IMR-90 (cell line): Measurements from ENCODE around the gene RASD2. TPM values are rescaled to one million over a fixed set of nuclear protein-coding genes. Genes with fewer than 3 reads are reported as not detected.

ENCODE experiments used
- ATAC-seq: fragments of 200-7000 bp; cut with Tn5 transposase; 2 replicates; pipeline ENCODE4 v1.9.1; 2020; ENCODE audit warnings: low read depth, mild to moderate bottlenecking, moderate library complexity
- BruUV-seq: library from RNA; stranded (reverse); fragments of 400-500 nt; replicated peaks from 2 replicates; lab custom pipeline; 2021; lab: Mats Ljungman, UMichigan
- CTCF ChIA-PET: fragments of 300-600 bp; formaldehyde crosslinking; extraction: SDS; loops from one replicate; lab custom pipeline; 2021; ENCODE audit warnings: antibody characterized with exemption; lab: Yijun Ruan, JAX
- POLR2A ChIA-PET: fragments of 300-600 bp; sonication (Branson Sonifier 250); formaldehyde crosslinking; loops from one replicate; lab custom pipeline; 2022; ENCODE audit warnings: antibody characterized with exemption; ENCODE audit not compliant: unreplicated experiment; lab: Charles Lee
- DNase-seq: peaks from one replicate; pipeline ENCODE4 v3.0.0; 2013
- H2AFZ ChIP-seq: replicated peaks from 2 replicates; pipeline ENCODE3; 2013; ENCODE audit warnings: low read length, mild to moderate bottlenecking; ENCODE audit not compliant: poor library complexity
- H2AK5ac ChIP-seq: 2 replicates; pipeline ENCODE4 v1.6.1; 2013; ENCODE audit warnings: low read depth, low read length, inconsistent platforms
- H2AK9ac ChIP-seq: replicated peaks from 2 replicates; pipeline ENCODE3; 2013; ENCODE audit warnings: mild to moderate bottlenecking, low read depth, low read length, moderate library complexity; ENCODE audit not compliant: poor library complexity
- H2BK120ac ChIP-seq: 2 replicates; pipeline ENCODE4 v1.6.1; 2013; ENCODE audit warnings: low read depth, low read length, inconsistent platforms
- H2BK15ac ChIP-seq: 3 replicates; pipeline ENCODE4 v1.6.1; 2013; ENCODE audit warnings: low read depth, low read length, inconsistent platforms
- H2BK20ac ChIP-seq: 2 replicates; pipeline ENCODE4 v1.6.1; 2013; ENCODE audit warnings: low read depth, mild to moderate bottlenecking, inconsistent platforms, low read length, moderate library complexity
- H2BK5ac ChIP-seq: 2 replicates; pipeline ENCODE4 v1.6.1; 2013; ENCODE audit warnings: mild to moderate bottlenecking, low read depth, low read length, inconsistent platforms; ENCODE audit not compliant: poor library complexity, severe bottlenecking
- H3K14ac ChIP-seq: replicated peaks from 2 replicates; pipeline ENCODE4 v1.6.1; 2013; ENCODE audit warnings: low read depth, low read length, inconsistent platforms
- H3K18ac ChIP-seq: 2 replicates; pipeline ENCODE4 v1.6.1; 2013; ENCODE audit warnings: low read depth, low read length, control low read depth
- H3K23ac ChIP-seq: 2 replicates; pipeline ENCODE4 v1.6.1; 2013; ENCODE audit warnings: low read depth, low read length, inconsistent platforms
- H3K27ac ChIP-seq: 2 replicates; pipeline ENCODE4 v1.5.1; 2013; ENCODE audit warnings: mild to moderate bottlenecking, control low read depth, low read length; ENCODE audit not compliant: insufficient read depth
- H3K27me3 ChIP-seq: 2 replicates; pipeline ENCODE4 v1.6.1; 2013; ENCODE audit warnings: low read length; ENCODE audit not compliant: control insufficient read depth, insufficient read depth
- H3K36me3 ChIP-seq: 2 replicates; pipeline ENCODE4 v1.6.1; 2013; ENCODE audit warnings: low read length, mixed read lengths; ENCODE audit not compliant: control insufficient read depth, insufficient read depth
- H3K4ac ChIP-seq: 2 replicates; pipeline ENCODE4 v1.6.1; 2013; ENCODE audit warnings: low read depth, low read length, inconsistent platforms
- H3K4me1 ChIP-seq: 2 replicates; pipeline ENCODE4 v1.6.1; 2013; ENCODE audit warnings: low read length, mixed read lengths; ENCODE audit not compliant: control insufficient read depth, insufficient read depth
- H3K4me2 ChIP-seq: 2 replicates; pipeline ENCODE4 v1.6.1; 2013; ENCODE audit warnings: low read depth, mild to moderate bottlenecking, control low read depth, low read length, moderate library complexity
- H3K4me3 ChIP-seq: 2 replicates; pipeline ENCODE4 v1.5.1; 2013; ENCODE audit warnings: low read depth, mild to moderate bottlenecking, control low read depth, low read length, moderate library complexity; ENCODE audit not compliant: insufficient read depth
- H3K56ac ChIP-seq: 2 replicates; pipeline ENCODE4 v1.6.1; 2013; ENCODE audit warnings: low read length, inconsistent platforms; ENCODE audit not compliant: insufficient read depth; ENCODE audit errors: extremely low read depth
- H3K79me1 ChIP-seq, 2 experiments: 2 replicates each; pipeline ENCODE4 v1.6.1; 2013; ENCODE audit warnings: low read length in 2 of 2, inconsistent platforms in 1 of 2, low read depth in 1 of 2
- H3K9ac ChIP-seq: 2 replicates; pipeline ENCODE4 v1.6.1; 2013; ENCODE audit warnings: low read depth, low read length, control low read depth
- H3K9me1 ChIP-seq: 2 replicates; pipeline ENCODE4 v1.6.1; 2013; ENCODE audit warnings: low read length, inconsistent platforms; ENCODE audit not compliant: insufficient read depth
- H3K9me3 ChIP-seq: 2 replicates; pipeline ENCODE4 v1.6.1; 2013; ENCODE audit warnings: low read length; ENCODE audit not compliant: control insufficient read depth, insufficient read depth
- H4K20me1 ChIP-seq: 2 replicates; pipeline ENCODE4 v1.6.1; 2013; ENCODE audit warnings: low read length, inconsistent platforms; ENCODE audit not compliant: insufficient read depth
- H4K5ac ChIP-seq: 2 replicates; pipeline ENCODE4 v1.6.1; 2013; ENCODE audit warnings: mild to moderate bottlenecking, low read depth, low read length, control low read depth
- H4K8ac ChIP-seq, 2 experiments: 2 replicates each; pipeline ENCODE4 v1.6.1; 2013; ENCODE audit warnings: low read depth in 2 of 2, low read length in 2 of 2, control low read depth in 1 of 2, inconsistent platforms in 1 of 2
- H4K91ac ChIP-seq: 2 replicates; pipeline ENCODE4 v1.6.1; 2013; ENCODE audit warnings: low read depth, low read length, inconsistent platforms; ENCODE audit not compliant: insufficient read depth
- CEBPB ChIP-seq: IDR thresholded peaks from 2 replicates; pipeline ENCODE4 v1.6.1; 2012; ENCODE audit warnings: low read depth, low read length, improper control_type of control experiment
- CTCF ChIP-seq: conservative IDR thresholded peaks from 2 replicates; pipeline ENCODE4 v1.5.1; 2012; ENCODE audit warnings: mild to moderate bottlenecking, low read depth, low read length, improper control_type of control experiment
- FOS ChIP-seq: fragments of 150-350 bp; IDR thresholded peaks from 2 replicates; pipeline ENCODE4 v1.6.1; 2016; ENCODE audit warnings: low read depth, low read length
- MAFK ChIP-seq: IDR thresholded peaks from 2 replicates; pipeline ENCODE4 v1.6.1; 2012; ENCODE audit warnings: low read depth, low read length, improper control_type of control experiment
- USF2 ChIP-seq: fragments of 150-350 bp; IDR thresholded peaks from 2 replicates; pipeline ENCODE4 v1.6.1; 2017; ENCODE audit warnings: mild to moderate bottlenecking, antibody characterized with exemption, low read length, low read depth
- WGBS, 2 experiments: methylation state at CpG; one replicate each; pipeline versions ENCODE4 v1.1.5 to v1.1.7; 2013; ENCODE audit warnings: missing lambda C conversion rate in 2 of 2; ENCODE audit not compliant: insufficient read length in 1 of 2; ENCODE audit errors: extremely low coverage in 2 of 2; 5-methylcytosine and 5-hydroxymethylcytosine counted together
- dilution Hi-C: fragments of 300-500 bp; cut with HindIII; formaldehyde crosslinking; loops from one replicate; pipeline ENCODE4 v1.14.3; 2018; ENCODE audit warnings: low sequenced_read_pairs; ENCODE audit not compliant: unreplicated experiment
- in situ Hi-C: fragments of 300-500 bp; cut with MboI; formaldehyde crosslinking; loops from 3 replicates; pipeline ENCODE4 v1.14.3; 2019; ENCODE audit warnings: low sequenced_read_pairs, inconsistent platforms, mixed read lengths
- intact Hi-C: fragments of 100-400 bp; cut with micrococcal nuclease; formaldehyde crosslinking; loops from 2 replicates; pipeline ENCODE4 v1.10.0; 2022
- polyA plus RNA-seq, 3 experiments: library from polyadenylated mRNA; depleted of rRNA; stranded (reverse); fragments of >200 nt; gene quantifications; 2 replicates each; pipeline ENCODE4 v1.2.3, GENCODE V29; 2012; ENCODE audit warnings: low replicate concordance in 1 of 3
- total RNA-seq: library from RNA; depleted of rRNA; stranded (reverse); fragments of >200 nt; gene quantifications from 2 replicates; pipeline ENCODE4 v1.2.3, GENCODE V29; 2012

The RASD2 gene
- total and polyA plus RNA-seq, 2 of the 4 experiments (the other 2 are of a cell fraction), result under 0.01 to 0.32 TPM

GRCh38 chr22:35510481-35510934, 30.1 kb upstream of the RASD2 start:
- Histone ChIP-seq H3K14ac (peak overlapping the region; percentile 39), H3K4me2 (no peak overlapping the region; the same call in 1 of the 2 replicates), H2BK20ac (peak overlapping the region; percentile 20; the same call in 1 of the 2 replicates), H3K9me1 (no peaks in the 10 kb centered on the region; the same call in 1 of the 2 replicates), H4K91ac (peak overlapping the region; percentile 31; the same call in 1 of the 2 replicates), H3K27ac (peak overlapping the region; percentile 13), H3K9me3 (no peaks in the 10 kb centered on the region), H2AK9ac (peak overlapping the region; percentile 44), H3K4me1 (peaks cover 15% of the 10 kb centered on the region), H3K27me3 (no peaks in the 10 kb centered on the region), H3K23ac (no peak overlapping the region), H2BK15ac (no peak overlapping the region), H2AK5ac (peak overlapping the region; percentile 32), H2BK120ac (peak overlapping the region; percentile 42; the same call in 1 of the 2 replicates), H3K18ac (0 out of 2 replicates have a peak overlapping the region, but pooled peaks have one; percentile 6), H4K5ac (no peak overlapping the region), H4K8ac (peak overlapping the region in 1 of 2 experiments; percentile 49; a peak in 2 of 4 replicates), H3K9ac (no peak overlapping the region), H3K56ac (no peak overlapping the region), H4K20me1 (no peaks in the 10 kb centered on the region), H3K36me3 (no peaks in the 10 kb centered on the region), H3K4me3 (no peak overlapping the region), H2AFZ (peak overlapping the region; percentile 79), H3K4ac (peak overlapping the region; percentile 64; the same call in 1 of the 2 replicates), H3K79me1 (no peaks in the 10 kb centered on the region), H2BK5ac (no peak overlapping the region)
- WGBS, 2 experiments, result no CpG with 5 or more reads among the region's 6 CpGs
- no TSS peak for BruUV-seq
- 0 out of 2 replicates have a peak, but pooled peaks have one; percentile 10 for TF ChIP-seq MAFK
- TF ChIP-seq USF2, result peak; percentile 64; the same call in 1 of the 2 replicates
- TF ChIP-seq CTCF, result no peak
- peak; percentile 88 for TF ChIP-seq CEBPB
- TF ChIP-seq FOS, result peak; percentile 56; the same call in 1 of the 2 replicates
- ChIA-PET POLR2A (interaction anchor here (0.6 kb wide), 1 partner anchor 42 kb away, joined by 3 read pairs; no protein-coding TSS in a partner anchor), CTCF (interaction anchor here (0.6 kb wide), 1 partner anchor 858 kb away, joined by 3 read pairs; no protein-coding TSS in a partner anchor)
- in situ Hi-C loops, result no loop called here
- intact Hi-C loops, result no loop called here
- peak; percentile 75 for DNase-seq
- peak; percentile 59; the same call in 1 of the 2 replicates for ATAC-seq
- dilution Hi-C loops, result no loop called here
